Heart left ventricle (tissue), 16 donors: ENCODE results near the gene SNUPN. TPM values are rescaled to one million over a fixed set of nuclear protein-coding genes. Genes with fewer than 3 reads are reported as not detected.
A peak's percentile ranks its signal among the peaks of the same experiment; 100 is the strongest.

Experiments
- ATAC-seq, 4 donors: fragments of 200-7000 bp; cut with Tn5 transposase; one replicate each; pipeline ENCODE4 v1.9.1; 2020 to 2022; ENCODE audit warnings: moderate library complexity in 4 of 4, mild to moderate bottlenecking in 3 of 4, moderate number of reproducible peaks in 1 of 4
- DNase-seq, 5 donors: peaks; one replicate each; pipeline ENCODE4 v3.0.0-alpha.2; 2020
- H3K27ac ChIP-seq, 12 donors: fragments of 200-600 bp; sonication (generic) in 4 of 12; one replicate each; pipeline versions ENCODE4 v1.5.0 to v1.8.0; 2016 to 2022; ENCODE audit warnings: mild to moderate bottlenecking in 2 of 12
- H3K27me3 ChIP-seq, 9 donors: fragments of 200-600 bp; sonication (generic) in 2 of 9; one replicate each; pipeline versions ENCODE4 v1.5.1 to v1.8.0; 2016 to 2022; ENCODE audit warnings: mild to moderate bottlenecking in 3 of 9
- H3K36me3 ChIP-seq, 9 donors: fragments of 200-600 bp; sonication (generic) in 2 of 9; one replicate each; pipeline versions ENCODE4 v1.5.0 to v1.8.0; 2018 to 2022; ENCODE audit warnings: mild to moderate bottlenecking in 2 of 9
- H3K4me1 ChIP-seq, 12 donors: fragments of 200-600 bp; sonication (generic) in 4 of 12; one replicate each; pipeline versions ENCODE4 v1.5.0 to v1.8.0; 2016 to 2022; ENCODE audit warnings: mild to moderate bottlenecking in 3 of 12
- H3K4me3 ChIP-seq, 12 donors: fragments of 200-600 bp; sonication (generic) in 4 of 12; one replicate each; pipeline versions ENCODE4 v1.5.0 to v1.8.0; 2017 to 2022; ENCODE audit warnings: mild to moderate bottlenecking in 9 of 12, moderate library complexity in 4 of 12
- H3K9me3 ChIP-seq, 12 donors: fragments of 200-600 bp; sonication (generic) in 4 of 12; one replicate each; pipeline versions ENCODE4 v1.5.0 to v1.8.0; 2016 to 2022; ENCODE audit warnings: mild to moderate bottlenecking in 1 of 12
- CTCF ChIP-seq, 12 donors: fragments of 200-600 bp; sonication (generic) in 4 of 12; IDR thresholded peaks; one replicate each; pipeline versions ENCODE4 v1.5.0 to v1.8.0; 2018 to 2022; ENCODE audit warnings: antibody characterized with exemption in 12 of 12, mild to moderate bottlenecking in 5 of 12
- POLR2A ChIP-seq, 2 donors: fragments of 450-650 bp; IDR thresholded peaks; one replicate each; pipeline ENCODE4 v1.6.1; 2017; ENCODE audit warnings: antibody characterized with exemption in 2 of 2, mild to moderate bottlenecking in 2 of 2, moderate library complexity in 2 of 2
- WGBS, 4 donors: extraction: QIAGEN DNeasy Blood & Tissue Kit in 2 of 4; methylation state at CpG; one replicate each; pipeline versions ENCODE4 v1.1.5 to v1.1.7; 2013 to 2018; 5-methylcytosine and 5-hydroxymethylcytosine counted together
- intact Hi-C, 10 donors: fragments of 100-400 bp; cut with DNase I; formaldehyde crosslinking; loops; one replicate each; pipeline versions ENCODE4 v1.11.1 to v1.14.2; 2022
- polyA plus RNA-seq, 2 donors: library from polyadenylated mRNA; stranded (reverse); fragments of 200-250 nt; gene quantifications; one replicate each; pipeline ENCODE4 v1.2.3, GENCODE V29; 2013
- total RNA-seq, 9 donors: library from RNA; depleted of rRNA in 2 of 9; stranded (reverse); fragments of >200 nt in 2 of 9; fragmentation: NEBNext Ultra II Directional in 3 of 9; extraction: Animal tissue kit (Norgen Biotek cat#: 25700) in 3 of 9; gene quantifications; one replicate each; pipeline versions ENCODE4 v1.1.0 to v1.2.4, GENCODE V29; 2016 to 2023
- donor health status: ischemic (EF 13 %, LVEDD 7.1; RV severe dilation, severe dysfunction).
- donor health status: healthy with polysubstance abuse.
- donor health status: DM: no; HTN: yes; CAD: no.
- donor health status: DM: no; HTN: no; CAD: no.
- donor health status: ischemic (EF 25% LVEDD 6.9; RV normal size, moderate dysfunction).
- donor health status: ischemic (EF 25% LVEDD 5.7; RV mildly dilated, moderate dysfunction).
- donor health status: healthy.
- donor health status: DM: yes; HTN: yes; CAD: no.
- donor health status: ischemic (EF 35%, LVEDD 5.7; RV mildly dilated, moderate dysfunction).
- donor health status: nonischemic (EF 11% LVEDD 7.7; RV severe dilation, severe dysfunction).
- donor health status: DM: yes; HTN: yes; CAD: no.
- donor health status: PGD.
- donor health status: ischemic (EF 29% LVEDD 5.4; RV normal size, mild dysfunction).
- donor health status: nonischemic (EF 23%, LVEDD 6.1; RV moderate dilation, normal function).

SNUPN gene
- total and polyA plus RNA-seq, 11 donors, result 13.2 to 21.6 (median 14.5) TPM

- peaks cover 0 to 5% (median 0%) of the 10 kb centered on the region in 9 donors for H3K36me3 ChIP-seq
- TF ChIP-seq CTCF (IDR thresholded peaks at IDR 0.05) (no peak), POLR2A (IDR thresholded peaks at IDR 0.05) (no peak)
- intact Hi-C loops, result loop anchor here in 6 of 10 donors (1.0 to 10.0 kb wide), 5 partner anchors 25 to 308 kb away; partner anchors contain the start of genes MAN2C1 (in 1 of the 6) and SNX33 (in 1 of the 6)
- peaks cover 15 to 65% (median 28%) of the 10 kb centered on the region in 12 donors for H3K4me1 ChIP-seq
- H3K27ac ChIP-seq, result peak overlapping the region; percentile 51 to 89 (median 64)
- no peaks in the 10 kb centered on the region for H3K27me3 ChIP-seq
- ATAC-seq (peak; percentile 24 to 36 (median 30)), DNase-seq (no peak)
- H3K9me3 ChIP-seq, result no peaks in the 10 kb centered on the region
- 22 to 48% (median 34%) methylated on average over 9 to 14 of the region's 14 CpGs for WGBS, 4 donors
- peak overlapping the region in 2 of 12 donors; percentile 1 to 6 for H3K4me3 ChIP-seq
These were observed 47.3 kb upstream of the SNUPN start for GRCh38 chr15:75672646-75673425.

- Histone ChIP-seq H3K36me3 (peaks cover 0 to 2% (median 0%) of the 10 kb centered on the region in 9 donors), H3K27ac (peak overlapping the region in 11 of 12 donors; percentile 38 to 89 (median 65)), H3K27me3 (no peaks in the 10 kb centered on the region), H3K4me3 (no peak overlapping the region), H3K9me3 (no peaks in the 10 kb centered on the region), H3K4me1 (peaks cover 22 to 74% (median 36%) of the 10 kb centered on the region in 12 donors)
- TF ChIP-seq CTCF (IDR thresholded peaks at IDR 0.05) (no peak), POLR2A (IDR thresholded peaks at IDR 0.05) (no peak)
- intact Hi-C loops, result loop anchor here in 5 of 10 donors (2.0 to 10.0 kb wide), 4 partner anchors 25 to 307 kb away; partner anchors contain the start of genes MAN2C1 (in 1 of the 5) and SNX33 (in 1 of the 5)
- ATAC-seq (no peak), DNase-seq (no peak)
- WGBS, 4 donors, result 65 to 75% (median 71%) methylated on average over 7 to 11 of the region's 11 CpGs
These were observed 46.4 kb upstream of the SNUPN start for GRCh38 chr15:75671730-75672602.

- no peak for TF ChIP-seq CTCF (IDR thresholded peaks at IDR 0.05)
- no peak for TF ChIP-seq POLR2A (IDR thresholded peaks at IDR 0.05)
- Histone ChIP-seq H3K4me1 (peaks cover 27 to 68% (median 41%) of the 10 kb centered on the region in 12 donors), H3K9me3 (no peaks in the 10 kb centered on the region), H3K27ac (no peak overlapping the region), H3K27me3 (no peaks in the 10 kb centered on the region), H3K4me3 (no peak overlapping the region), H3K36me3 (no peaks in the 10 kb centered on the region)
- 83 to 86% (median 84%) methylated on average over 6 of the region's 6 CpGs for WGBS, 4 donors
- intact Hi-C loops, result loop anchor here in 5 of 10 donors (5.0 to 10.0 kb wide), 3 partner anchors 33 to 305 kb away; partner anchors contain the start of gene MAN2C1 (in 1 of the 5)
- DNase-seq (no peak), ATAC-seq (no peak)
These were observed 44.3 kb upstream of the SNUPN start for GRCh38 chr15:75669879-75670212.
